HG02840 (cell line): ENCODE measurements around the gene STX16.
A peak's percentile ranks its signal among the peaks of the same experiment; 100 is the strongest.
"Not testable (repeated sequence)": the region's sequence is repeated elsewhere in the genome, so short reads cannot be mapped to it uniquely, and the experiment has no call there.

Experiments
- ATAC-seq: cut with Tn5 transposase; IDR thresholded peaks from one replicate; pipeline ENCODE4 v1.9.1; 2021; ENCODE audit warnings: mild to moderate bottlenecking, moderate library complexity, moderate number of reproducible peaks; ENCODE audit not compliant: unreplicated experiment, low FRiP score

The STX16 gene

DNA sequence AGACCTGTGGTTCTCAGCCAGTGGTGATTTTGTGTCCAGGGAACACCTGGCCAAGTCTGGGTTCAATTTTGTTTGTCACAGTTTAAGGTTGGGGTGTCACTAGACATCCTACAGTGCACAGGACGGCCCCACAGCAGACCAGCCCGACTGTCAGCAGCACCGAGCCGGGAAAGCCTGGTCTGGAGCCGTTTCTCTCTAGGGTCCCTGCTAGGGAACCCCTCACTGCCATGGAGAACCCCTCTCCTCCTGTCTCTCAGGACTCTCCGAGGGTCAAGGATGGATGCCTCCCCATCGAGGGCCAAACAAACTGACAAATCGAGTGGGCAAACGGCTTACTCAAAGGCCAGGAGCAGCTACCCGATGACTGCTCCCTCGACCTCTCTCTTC lies 15.8 kb upstream of the STX16 start:
- no peak for ATAC-seq

- no peak for ATAC-seq
Observed at GRCh38 chr20:58636396-58636982, 14.6 kb upstream of the STX16 start.

GRCh38 chr20:58636983-58637421 lies 14.1 kb upstream of the STX16 start:
- ATAC-seq: no peak

GRCh38 chr20:58637466-58638213 lies 13.4 kb upstream of the STX16 start:
- ATAC-seq: no peak

- no peak for ATAC-seq
Observed at GRCh38 chr20:58638467-58639181, 12.5 kb upstream of the STX16 start.

DNA sequence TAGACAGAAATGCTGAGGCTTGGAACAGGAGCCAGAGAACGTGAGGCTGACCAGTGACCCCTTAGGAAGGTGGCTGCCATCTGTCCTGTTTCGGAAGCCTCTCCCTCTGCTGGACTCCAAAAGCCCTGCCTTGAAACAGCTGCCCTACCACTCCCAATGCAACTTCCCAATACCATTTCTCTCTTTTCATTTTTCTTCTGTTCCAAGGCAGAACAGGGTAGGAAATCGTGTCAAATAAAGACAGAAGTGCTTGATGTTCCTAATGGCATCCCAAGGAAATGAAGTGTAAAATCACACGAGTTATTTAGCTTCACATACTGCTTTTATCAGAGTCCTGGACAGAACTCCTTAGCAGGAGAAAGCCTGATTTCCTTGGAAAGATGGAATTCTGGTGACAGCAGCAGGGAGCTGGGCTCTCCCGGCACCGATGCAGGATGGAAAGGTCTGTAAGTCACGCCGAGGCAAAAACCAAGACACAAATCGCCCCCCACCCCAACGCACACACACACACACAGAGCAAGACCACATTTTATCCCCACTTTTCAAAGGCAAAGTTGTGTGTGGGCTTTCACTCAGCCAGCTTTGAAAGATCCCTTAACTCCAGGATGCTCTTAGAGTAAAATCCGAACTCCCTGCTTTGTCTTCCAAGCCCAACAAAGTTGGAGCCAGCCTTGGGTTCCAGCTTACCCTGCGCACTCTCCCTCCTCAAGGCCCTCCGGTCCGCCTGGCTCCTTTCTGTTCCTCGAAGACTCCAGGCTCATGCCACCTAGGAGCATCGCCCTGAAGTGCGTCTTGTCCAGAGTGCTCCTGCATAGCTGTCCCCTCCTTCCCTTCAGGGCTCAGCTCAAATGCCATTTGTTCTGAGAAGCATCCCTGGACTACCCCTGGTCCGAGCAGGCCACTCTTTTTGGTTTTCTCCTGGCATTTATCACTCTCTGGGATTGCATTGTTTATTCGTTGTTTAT lies 11.6 kb upstream of the STX16 start:
- ATAC-seq: no peak

- ATAC-seq: no peak
Observed at GRCh38 chr20:58640446-58640845, 10.6 kb upstream of the STX16 start.

DNA sequence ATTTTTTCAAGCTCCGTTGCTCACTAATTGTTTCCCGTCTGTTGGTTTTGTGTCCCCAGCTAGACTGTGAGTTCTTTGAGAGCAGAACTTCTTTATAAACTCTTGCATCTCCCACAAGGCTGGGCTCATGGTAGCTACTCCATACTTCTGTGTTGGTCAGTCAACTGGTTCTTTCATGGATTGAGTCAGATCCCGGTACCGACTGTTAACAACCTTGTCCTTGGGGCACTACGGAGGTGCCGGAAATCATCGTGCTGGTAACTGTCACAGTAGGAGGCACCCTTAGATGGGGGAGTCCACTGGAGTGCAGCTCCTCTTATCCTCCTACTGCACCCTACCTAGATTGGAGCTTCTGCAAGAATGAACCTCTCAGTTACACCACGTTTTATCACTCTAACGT lies 8.6 kb upstream of the STX16 start:
- ATAC-seq: no peak

DNA sequence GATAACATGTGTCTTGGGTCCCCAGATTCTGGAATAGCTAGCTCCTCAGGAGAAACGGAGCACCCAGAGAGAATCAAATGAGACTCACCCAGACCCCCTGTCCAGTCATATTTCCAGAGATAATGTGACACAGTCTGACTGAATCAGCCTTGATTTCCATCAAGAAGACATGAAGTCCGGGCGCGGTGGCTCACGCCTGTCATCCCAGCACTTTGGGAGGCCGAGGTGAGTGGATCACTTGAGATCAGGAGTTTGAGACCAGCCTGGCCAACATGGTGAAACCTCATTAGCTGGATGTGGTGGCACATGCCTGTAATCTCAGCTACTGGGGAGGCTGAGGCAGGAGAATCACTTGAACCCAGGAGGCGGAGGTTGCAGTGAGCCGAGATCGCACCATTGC lies 8.2 kb upstream of the STX16 start:
- ATAC-seq: not testable (repeated sequence)

DNA sequence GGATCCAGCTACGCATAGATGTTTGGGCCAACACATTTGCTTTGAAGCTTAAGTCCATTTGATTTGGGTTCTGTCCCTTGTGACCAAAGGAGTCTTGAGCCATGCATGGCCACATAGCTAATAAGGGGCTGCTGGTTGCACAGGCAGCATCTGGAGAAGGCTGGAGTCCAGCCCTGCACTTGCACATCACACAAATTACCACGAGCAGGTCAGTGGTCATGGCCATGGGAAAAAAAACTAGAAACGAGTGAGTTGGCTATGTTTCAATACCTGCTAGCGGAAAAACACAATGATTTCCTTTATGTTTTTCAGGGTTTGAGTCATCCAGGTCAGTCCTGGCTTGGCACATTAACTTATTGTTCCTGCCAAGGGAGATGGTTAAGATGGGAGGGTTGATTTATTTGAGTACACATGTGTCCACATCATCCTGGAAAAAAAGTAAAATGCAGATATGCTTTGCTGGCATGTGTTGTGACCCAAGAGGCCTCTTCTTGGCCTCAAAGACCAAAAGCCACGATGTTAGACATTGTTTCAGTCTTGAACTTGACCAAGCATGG lies 5.6 kb upstream of the STX16 start:
- ATAC-seq: no peak

GRCh38 chr20:58646257-58646656 lies 4.8 kb upstream of the STX16 start:
- no peak for ATAC-seq

GRCh38 chr20:58646703-58647102 lies 4.4 kb upstream of the STX16 start:
- no peak for ATAC-seq

DNA sequence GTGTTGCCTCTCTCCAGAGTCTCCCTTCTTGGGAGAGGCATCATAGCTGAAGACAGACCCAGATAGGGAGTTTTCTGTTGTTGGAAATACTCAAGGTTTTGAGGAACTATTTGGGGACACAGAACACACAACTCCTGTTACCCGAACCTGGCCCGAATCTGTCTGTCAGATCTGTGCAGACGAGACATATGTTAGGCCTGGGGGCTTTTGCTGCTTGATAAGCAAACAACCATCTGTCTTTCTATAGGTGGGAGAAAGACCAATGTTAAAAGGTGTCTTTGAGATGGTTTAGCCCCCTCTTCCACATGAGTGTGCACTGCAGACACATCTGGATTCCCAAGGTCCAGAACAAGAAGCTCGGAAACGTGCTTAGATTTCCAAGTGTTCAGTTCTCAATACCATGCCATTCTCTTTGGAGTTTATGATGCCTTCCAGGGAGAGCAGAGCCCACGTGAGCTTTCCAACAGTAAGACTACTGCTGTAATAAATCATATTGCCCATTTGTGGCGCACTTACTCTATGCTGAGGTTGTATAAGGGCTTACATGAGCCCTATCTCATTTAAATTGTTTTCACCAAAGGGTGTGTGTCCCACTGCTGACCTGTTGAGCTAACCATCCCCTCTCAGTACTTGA lies 3.8 kb upstream of the STX16 start:
- no peak for ATAC-seq

DNA sequence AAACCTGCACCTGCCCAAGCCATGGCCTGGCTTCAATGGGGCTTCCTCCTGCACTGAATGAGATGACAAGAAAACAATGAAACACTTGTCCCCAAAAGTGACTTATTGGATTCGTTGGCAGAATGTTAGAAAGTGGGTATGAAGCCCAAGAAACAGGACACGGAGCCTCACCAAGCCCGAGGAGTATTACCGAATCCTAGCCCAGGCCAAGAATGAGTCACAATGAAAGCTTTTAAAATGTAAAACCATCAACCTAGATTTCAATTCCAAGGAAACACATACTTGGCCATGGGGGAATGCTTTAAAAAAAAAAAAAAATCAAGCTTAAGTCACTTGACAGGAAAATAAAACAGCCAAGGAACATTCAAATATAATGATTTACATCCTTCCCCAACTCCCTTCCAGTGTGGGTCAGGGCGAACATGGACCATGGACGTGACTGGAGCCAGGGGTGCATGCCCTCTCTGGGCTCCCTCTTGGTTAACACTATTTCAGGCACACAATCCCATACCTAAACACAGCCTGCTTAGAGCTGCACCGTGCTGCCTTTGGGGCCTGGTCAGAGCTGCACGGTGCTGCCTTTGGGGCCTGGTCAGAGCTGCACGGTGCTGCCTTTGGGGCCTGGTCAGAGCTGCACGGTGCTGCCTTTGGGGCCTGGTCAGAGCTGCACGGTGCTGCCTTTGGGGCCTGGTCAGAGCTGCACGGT lies 3.1 kb upstream of the STX16 start:
- ATAC-seq: no peak

- ATAC-seq: not testable (repeated sequence)
Observed at GRCh38 chr20:58648502-58648825, 2.6 kb upstream of the STX16 start.

GRCh38 chr20:58649288-58650180 lies 1.5 kb upstream of the STX16 start:
- ATAC-seq: no peak

DNA sequence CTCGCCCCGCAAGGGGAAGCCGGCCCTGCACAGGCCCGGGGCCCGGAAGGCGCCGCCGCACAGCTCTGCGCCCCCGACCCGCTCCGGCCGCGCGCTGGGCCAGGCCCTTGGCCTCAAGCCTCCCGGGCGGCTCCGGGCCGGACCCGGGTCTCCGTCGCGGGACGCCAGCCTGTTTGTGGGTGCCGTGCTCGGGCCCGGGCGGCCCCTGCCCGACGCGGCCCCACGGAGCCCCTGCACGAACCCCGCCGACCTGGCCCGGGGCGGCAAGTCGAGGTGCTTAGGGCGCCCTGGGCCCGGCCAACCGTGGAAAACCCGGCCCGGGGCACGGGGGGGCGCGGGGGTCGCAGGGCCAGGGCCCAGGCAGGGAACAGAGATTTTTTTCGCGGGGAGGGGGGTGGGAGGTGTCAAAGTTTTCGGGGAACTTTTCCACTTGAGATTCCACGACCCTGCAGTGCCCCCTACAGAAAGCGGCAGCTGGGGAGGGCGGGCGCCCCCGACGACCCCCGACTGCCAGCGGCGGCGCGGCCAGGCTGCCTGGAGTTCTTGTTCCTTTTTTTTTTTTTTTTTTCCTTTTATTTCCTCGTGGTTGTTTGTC lies 805 bp upstream of the STX16 start:
- peak; percentile 19 for ATAC-seq

DNA sequence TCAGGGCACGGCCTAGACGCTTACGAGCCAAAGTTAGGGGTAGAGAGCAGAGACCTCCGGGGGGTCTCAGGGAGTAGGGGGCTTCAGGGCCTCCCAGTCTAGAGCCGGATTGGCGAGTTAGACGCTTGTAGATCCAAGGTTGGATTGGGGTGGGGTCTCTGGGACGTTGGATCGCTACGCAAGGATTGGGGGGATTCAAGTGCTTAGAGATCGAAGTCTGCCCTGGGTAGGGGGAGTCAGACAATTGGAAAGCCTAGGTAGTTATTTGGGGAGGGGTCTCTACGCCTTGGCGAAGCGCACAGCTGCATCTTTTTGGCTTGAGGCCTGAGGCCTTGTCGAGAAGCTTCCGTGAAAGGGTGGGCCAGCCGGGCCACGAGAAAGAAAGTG lies 469 bp downstream of the STX16 start:
- no peak for ATAC-seq
